ENCODE data around the gene PRKCE.

The PRKCE gene

DNA sequence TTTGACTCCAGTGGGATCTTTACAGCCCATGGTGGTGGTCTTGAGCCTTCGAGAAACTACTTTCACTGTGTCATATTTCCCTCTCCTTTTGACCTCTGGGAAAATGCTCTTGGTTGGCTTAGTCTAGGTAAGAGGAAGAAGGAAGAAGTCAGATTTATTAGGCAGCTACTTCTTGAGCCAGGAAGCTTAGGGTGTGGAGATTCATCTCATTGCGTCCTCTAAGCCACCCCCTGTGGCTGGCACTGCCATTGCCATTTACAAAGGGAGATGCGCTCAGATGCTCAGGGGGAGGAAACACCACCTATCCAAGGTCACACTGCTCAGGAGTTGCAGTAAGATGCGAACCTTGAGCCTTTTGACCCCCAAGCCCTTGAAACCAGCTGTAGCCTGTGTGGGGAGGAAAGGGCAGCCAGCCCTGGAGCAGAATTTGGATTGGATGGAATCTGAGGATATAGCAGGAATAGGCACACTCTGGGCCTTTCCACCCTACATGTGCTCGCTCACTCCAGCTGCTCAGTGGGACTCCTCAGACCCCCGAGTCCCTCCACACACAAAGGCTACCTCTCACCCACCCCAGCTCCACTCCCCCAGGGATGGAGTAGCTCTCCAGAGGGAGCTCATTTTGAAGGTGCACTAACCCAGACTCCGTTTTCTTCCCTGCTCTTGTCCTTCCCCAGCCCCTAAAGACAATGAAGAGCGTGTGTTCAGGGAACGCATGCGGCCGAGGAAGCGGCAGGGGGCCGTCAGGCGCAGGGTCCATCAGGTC, 324.5 kb downstream of the PRKCE start:
- DNase-seq, result no peak

DNA sequence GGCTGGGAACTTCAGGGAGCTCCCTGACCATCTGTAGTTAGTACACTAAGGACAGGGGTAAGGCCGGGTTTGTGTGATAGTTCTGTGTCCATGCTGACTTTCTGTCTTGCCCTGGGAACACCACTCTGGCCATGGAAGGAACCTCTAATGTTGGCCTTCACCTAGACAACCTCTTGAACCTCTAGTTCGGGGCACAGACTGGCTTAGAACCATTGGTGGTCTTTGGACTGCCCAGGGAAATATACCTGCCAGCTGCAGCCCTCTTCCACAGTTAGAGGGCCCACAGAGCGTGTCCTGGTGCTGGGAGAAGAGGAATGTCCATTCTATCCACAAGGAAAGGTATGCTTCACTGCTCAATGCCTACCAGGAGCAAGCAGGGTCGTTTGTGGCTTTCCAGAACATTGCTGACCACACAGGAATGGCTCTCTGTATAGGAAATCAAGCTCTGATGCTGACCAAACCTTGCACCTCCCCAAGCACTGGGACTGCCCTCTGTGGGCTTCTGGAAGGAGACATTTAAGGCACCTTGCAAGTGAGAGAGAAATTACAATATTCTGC, 326.9 kb downstream of the PRKCE start:
- DNase-seq, result no peak

DNA sequence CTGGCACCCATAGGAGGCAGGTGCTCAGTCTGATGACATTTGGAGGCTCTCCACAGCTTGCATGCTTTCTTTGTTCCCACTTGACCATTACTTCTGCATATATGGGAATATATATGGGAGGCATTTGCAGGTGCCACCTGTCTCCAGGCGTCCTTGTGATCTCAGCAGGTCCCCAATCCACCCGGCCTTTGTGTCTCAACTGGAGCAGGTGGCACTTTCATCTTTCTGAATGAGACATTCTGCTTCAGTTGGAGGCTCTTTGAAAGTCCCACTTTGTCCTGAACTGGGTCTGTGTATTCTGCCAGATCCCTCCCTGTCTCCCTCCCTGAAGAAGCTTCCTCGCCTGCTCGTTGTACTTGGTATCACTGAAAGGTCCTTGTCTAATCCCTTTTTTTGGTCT, 327.6 kb downstream of the PRKCE start:
- no peak for DNase-seq

DNA sequence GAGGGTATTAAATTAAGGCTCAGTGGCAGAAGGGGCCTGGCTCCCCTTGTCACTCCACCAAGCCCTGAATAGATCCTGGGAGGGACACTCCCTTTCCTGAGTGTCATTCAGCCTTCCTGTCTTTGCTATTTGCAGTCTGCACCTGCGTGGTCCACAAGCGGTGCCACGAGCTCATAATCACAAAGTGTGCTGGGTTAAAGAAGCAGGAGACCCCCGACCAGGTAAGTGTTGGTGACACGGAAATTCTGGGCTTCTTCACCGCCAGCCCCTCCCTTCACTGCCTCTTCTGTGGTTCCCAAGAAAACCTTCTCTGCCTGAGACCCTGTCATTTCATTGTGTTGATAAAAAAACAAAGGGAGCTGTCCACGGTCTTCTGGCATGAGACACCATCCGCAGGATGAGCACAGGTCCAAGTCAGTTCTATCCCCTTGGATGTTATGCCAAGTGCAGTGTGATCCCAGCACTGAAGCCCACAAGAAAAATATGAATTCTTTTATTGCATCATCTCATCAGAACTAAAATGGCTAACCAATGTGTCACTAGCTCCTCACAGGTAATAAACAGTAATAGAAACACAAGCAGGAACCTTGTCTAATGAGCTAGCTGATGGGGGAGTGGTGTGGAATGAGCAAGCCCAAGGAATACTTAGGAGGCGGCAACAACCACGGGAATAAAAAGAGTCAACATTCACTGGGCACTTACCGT, 328.8 kb downstream of the PRKCE start:
- DNase-seq, result no peak

DNA sequence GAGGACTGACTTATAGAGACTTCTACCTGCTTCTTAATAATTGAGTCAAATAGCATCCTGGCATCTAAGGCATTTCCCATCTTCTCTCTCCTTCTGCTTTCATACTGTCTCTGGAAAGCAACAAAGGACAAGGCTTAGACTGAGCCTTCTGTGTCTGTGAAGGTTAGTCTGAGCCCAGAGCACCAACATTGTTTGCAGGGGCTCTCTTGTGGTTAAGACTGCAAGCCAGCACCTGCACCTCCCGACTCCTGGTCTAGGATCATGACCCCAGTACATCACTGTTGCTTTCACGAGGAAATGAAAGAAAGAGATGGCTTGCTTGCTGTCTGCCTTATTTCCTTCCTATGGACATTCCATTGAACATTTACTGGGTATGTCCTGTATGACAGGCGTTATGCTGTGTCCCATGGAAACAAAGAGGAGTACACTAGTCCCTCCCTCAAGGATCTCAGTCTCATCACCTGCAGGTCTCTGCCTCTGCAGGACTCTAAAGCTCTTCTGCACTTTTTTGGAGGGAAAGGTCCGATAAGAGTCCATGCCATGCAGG, 330.0 kb downstream of the PRKCE start:
- DNase-seq, result no peak

DNA sequence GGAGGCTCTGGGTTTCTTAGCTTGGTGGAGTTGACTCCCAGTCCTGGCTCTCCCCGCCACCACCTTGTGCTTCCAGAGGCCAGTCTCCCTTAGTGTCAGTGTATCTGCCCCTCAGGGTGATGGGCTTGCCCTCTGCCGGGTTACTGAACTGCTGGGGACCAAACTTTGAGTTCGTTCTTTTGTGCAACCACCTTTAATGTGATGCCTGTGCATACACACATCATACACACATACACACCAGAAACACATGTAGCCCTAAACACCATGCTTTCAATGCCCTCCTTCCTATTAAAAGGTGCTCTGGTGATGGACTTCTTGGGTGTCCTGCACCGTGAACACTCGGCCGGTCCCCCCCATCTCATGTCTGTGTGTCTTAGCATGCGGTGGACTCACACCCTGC, 330.6 kb downstream of the PRKCE start:
- no peak for DNase-seq

DNA sequence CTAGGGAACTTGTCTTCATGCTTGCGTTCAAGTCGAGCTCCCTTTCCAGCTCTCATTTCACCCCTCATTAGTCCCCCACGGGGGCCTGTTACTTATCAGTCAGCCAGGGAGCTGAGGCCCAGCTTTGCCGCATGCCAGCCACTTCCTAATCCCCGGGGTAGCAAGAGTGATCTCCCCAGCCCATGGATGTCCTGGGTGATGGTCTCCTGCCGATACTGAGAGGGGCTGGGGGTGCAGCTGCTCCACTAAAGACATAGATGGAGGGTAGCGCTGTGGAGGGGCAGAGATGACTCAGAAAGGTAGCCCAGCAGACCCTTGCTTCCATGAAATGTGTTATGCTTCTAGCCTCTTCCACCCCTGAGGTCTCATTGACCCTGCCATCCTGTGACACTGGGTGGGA, 331.7 kb downstream of the PRKCE start:
- DNase-seq, result no peak

DNA sequence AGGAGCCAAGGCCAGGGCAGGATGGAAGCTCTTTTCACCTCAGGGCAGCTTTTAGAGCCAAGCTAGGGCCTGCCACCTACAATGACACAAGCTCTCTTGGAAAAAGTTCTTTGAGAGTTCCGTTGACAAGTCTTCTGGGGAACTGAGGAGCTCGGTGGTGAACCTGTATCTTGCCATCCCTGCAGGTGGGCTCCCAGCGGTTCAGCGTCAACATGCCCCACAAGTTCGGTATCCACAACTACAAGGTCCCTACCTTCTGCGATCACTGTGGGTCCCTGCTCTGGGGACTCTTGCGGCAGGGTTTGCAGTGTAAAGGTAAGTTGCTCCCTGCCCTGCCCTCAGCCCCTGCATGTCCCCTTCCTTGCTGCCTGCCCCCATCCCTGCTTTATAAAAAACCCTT, 332.9 kb downstream of the PRKCE start:
- no peak for DNase-seq

DNA sequence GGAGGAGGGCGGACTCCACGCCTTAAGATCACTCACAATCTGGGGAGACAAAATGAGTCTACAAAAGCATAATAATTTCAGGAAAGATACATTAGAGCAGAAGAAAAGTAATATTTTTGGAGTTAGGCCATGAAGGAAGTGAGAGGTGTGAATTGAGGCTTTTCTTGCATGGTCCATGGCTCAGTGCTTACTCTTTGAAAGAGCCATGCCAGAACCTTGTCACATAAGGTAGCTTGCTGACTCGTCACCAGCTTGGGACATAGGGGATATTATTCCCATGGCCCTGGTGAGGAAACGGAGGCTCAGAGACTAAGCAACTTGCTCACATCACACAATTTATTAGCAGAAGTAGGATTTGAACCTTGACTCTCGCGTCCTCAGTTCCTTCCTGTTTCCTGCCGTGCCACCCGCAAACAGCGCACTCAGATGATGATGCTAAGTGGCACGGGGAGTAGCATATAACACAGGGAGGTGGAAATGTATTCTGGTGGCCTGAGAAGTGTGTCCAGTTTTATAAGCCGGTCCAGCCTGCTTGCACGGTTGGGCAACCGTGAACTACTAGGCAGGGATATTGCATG, 333.5 kb downstream of the PRKCE start:
- DNase-seq, result peak; percentile 53 to 62 (median 53)

DNA sequence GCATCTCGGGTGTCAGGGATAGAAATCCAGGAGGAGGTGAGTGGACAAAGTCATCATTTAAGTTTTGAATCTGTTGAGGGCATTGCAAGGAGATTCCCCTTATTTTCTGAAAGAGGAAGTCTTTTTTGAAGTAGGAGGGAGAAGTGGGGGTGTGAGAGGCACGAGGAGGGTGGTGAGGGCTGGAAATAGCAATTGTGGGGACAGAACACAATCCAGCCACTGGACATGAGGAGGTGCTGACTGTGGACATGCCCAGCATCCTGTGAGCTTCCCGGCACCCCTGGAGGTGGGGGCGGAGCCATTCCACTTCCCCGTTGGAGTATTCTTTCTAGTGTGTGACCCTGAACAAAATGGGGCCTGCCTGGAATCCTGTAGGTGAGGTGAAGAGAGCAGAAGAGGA, 335.0 kb downstream of the PRKCE start:
- peak; percentile 80 to 88 (median 82) for DNase-seq

DNA sequence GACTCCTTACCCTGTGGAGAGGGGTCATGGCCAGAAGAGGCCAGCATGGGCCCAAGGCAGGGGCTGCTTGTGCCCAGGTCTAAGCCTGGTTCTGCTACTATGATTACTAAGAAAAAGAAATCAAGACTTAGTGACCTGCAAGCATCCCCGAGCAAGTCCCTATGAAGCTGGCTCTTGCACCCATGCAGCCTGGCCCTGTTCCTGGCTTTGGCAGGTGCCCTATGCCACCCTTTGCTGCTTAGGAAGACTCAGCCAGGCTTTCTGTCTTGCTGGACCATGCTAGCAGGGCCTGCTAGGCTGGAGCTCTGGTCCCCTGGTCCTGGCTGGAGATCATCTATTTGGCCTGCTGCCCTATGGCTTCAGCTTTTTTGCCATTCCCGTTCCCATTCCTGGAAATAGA, 336.4 kb downstream of the PRKCE start:
- no peak for DNase-seq

DNA sequence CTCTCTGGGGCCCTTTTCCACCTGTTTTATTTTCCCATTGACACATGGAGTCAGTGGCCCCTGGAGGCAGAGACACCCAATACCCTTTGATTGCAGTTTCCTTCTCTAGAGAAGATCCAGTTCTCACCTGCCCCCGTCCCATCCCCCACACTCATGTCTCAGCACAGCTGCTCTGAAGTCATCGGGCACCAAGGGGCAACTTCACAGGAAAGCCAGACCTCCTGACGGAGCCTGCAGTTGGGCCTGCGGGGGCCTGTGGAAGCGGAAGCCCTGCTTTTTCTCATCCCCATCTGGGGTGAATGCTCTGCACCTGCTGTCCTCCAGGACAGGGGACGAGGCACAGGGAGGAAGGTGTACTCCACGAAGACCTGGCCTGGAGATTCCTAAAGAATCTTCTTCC, 337.4 kb downstream of the PRKCE start:
- no peak for DNase-seq

DNA sequence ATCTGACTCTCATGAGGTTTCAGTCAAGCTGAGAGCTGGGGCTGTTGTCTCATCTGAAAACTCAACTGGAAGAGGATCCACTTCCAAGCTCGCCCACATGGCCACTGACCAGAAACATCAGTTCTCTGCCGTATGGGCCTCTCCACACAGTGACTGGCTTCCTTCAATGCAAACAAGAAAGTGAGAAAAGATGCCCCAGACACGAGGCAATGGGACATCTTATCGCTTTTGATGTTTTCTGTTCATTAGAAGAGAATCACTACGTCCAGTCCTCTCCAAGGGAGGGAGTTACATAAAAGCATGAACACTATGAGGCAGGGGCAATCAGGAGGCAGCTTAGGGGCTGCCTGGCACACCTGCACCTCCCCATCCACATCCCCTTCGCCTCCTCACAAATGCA, 338.7 kb downstream of the PRKCE start:
- DNase-seq, result no peak

DNA sequence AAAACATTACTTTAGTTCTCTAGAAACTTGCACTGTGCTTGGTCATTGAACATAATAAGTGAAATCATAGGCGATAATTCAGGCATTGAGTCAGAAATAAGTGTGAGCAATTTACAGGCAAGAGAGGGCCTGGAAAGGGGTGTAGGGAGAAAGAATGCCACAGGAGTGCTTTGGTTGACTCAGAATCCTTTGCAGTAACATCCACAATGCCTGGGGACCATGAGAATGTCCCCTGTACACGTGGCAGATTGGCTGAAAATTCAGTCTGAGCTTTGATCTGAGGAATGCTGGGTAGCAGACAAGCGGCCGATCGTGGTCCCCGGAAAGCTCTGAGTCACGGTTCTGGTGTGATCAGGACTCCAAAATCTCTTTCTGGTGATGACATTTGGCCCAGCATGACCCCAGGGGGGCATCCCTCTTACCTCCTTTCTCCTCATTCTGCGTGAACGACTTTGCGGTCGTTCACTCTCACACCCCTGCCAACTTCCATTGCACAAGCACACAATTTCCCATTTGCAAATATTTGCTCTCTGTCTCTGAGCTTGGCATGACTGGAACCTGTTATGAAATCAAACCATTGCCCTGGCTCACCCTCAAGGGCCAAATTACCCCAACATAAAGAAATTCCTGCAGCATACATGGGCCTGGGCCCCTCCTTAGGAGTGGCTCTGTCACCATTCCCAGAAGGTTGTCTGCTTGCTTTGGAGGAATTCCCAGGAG, 340.7 kb downstream of the PRKCE start:
- peak in 1 of 3 donors; percentile 14 for DNase-seq

DNA sequence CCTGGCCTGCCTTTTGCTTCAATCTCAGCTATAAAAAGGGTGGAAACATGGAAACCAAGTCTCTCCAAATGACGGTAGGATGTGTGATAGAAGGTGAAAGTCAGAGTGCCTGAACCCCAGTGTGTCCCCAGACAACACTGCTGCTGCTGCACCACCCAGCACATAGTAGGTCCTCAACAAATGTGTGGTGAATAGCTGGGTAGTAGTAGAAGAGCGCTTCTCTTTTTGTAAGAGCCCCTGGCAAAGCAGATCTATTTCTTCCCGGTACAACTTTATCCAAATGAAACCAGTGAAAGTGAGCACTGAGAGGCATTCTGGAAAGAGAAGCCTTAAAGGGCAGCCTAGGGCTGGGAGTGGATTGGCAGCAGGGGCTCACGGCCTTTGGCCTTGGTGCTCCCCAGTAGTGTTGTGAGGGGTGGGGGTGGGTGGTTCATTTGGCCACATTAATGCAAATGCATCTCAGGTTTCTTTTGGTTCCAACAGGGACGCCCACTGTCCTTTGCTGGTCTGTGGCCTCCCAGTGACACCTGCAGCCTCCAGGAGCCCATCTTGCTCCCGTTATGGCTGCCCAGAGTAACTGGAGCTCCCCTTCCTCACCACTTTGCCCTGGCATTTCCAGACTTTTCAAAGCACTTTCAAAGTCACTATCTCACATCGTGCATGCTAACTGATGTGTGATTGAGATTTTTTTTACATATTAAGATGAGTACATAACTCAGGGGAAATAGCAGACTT, 341.4 kb downstream of the PRKCE start:
- DNase-seq, result no peak

DNA sequence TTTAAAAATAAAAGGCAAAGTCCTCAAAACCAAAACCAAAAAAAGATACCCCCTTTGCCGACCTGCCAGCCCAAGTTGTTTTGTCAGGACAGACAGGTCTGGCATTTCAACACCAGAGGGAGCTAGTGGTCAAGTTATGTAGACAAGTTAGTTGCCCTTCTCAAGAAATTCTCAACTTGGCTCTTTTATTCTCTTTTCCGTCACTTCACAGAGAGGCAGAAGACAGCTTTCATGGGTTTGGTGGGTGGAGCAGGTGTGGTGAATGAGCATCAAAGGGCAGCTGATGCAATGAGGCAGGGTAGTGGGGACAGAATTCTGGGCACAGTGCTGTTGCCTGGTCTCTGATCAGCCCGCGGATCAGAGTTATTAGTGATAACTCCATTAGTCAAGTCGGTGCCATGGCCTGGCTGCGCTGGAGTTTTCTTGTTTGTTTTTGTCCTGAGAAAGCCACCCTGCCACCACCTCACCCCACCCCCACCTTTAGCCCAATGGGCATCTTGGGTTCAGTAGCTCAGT, 342.1 kb downstream of the PRKCE start:
- DNase-seq, result peak; percentile 85 to 90 (median 85)

DNA sequence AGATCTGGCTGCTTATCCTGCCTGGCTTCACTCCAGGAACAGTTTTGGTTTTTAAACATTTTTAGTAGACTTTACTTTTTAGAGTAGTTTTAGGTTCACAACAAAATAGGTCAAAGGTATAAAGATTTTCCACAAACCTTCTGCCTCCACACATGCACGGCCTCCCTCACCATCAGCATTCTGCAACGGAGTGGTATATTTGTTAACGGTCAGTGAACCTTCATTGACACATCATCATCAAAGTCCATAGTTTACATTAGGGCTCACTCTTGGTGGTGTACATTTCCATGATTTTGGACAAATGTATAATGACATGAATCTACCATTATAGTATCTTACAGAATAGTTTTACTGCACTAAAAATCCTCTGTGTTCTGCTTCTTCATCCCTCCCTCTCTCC, 342.6 kb downstream of the PRKCE start:
- no peak for DNase-seq

DNA sequence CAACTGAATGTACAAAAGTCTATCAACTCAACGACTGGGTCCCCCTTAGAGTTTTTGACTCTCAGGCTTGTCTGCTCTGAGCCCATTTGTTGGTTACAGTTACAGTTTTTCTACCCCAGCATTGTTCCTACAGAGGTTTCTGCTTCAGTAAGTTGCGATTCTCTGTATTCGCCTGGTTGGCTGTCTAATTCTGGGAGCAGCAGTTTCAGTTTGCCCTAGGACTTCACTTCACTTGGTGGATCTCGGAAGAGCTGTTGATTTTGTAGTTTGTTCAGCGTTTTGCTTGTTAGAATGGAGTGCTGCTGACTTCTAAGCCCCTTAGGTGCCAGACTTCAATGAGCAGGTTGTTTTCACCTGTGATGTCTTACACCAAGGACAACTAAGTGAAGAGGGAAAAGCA, 349.2 kb downstream of the PRKCE start:
- DNase-seq, result no peak

DNA sequence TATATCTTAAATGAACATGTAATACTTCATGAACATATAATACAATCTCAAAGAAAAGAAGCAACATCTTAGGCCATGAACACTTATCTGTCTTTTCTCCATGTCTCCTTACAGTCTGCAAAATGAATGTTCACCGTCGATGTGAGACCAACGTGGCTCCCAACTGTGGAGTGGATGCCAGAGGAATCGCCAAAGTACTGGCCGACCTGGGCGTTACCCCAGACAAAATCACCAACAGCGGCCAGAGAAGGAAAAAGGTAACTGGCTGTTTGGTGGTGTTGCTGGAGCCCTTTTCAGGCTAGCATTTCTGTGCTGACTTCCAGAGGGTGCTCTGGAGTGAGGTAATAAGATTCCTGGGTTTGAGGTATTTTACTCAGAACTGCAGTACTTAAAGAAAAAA, 349.8 kb downstream of the PRKCE start:
- DNase-seq, result no peak

DNA sequence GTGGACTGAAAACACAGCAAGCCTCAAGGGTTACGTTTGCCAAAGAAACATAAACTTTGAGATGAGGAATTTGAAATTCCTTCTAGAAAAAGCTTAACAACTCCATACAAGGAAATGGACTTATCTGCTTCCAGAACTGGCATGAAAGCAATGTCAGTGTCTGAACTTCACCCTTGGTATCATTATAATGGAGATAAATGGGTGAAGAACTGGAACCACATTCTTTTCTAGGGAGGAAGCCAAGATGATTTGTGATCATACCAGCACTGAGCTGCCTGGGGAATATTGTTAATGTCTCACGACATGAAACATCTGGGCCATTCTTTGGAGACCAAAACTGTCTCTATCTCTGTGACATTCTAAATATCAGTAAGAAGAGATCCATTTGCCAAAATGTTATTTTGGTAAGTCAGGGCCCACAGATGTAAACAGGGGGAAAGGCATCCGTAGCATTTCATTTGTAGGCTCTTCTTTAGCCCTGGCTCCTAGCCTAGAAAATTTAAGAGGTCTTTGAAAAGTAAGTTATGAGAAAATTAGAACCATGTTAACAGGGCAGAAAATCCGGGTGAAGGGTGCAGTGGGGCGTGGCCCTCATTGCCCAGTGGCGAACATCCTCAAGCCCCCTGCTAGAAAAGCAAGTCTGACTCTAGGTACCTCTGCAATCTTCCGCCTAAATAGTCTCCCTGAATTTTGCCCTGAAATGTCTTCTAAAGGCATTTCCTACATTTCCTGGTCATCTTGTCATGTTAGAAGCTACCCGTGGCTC, 350.4 kb downstream of the PRKCE start:
- no peak for DNase-seq

DNA sequence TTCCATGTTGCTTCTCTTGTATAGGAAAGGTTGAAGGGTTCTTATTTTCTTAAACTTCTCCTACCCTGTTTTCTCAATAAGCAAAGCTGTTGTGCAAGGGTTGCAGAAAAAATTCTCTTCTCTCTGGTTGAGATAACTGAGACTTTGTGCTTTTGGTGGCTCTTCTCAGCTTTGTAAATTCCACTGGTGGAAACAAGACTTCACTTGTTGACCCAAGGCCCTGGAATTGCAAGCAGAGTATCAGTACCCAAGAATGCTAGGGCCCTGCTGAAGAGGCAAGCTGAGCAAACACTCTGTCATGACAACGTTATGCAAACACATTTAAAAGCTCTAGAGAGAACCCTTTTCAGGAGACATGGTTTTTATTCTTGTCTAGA, 351.0 kb downstream of the PRKCE start:
- no peak for DNase-seq
